H1 (cell line): ENCODE measurements around the gene ARID5A. TPM values are rescaled to one million over a fixed set of nuclear protein-coding genes. Genes with fewer than 3 reads are reported as not detected.

ENCODE experiments used
- CTCF ChIA-PET: fragments of 300-600 bp; sonication (Branson Sonifier 250); formaldehyde crosslinking; loops from one replicate; lab custom pipeline; 2021; ENCODE audit not compliant: partially characterized antibody; lab: Charles Lee
- POLR2A ChIA-PET: fragments of 300-600 bp; sonication (Branson Sonifier 250); formaldehyde crosslinking; loops from one replicate; lab custom pipeline; 2021; ENCODE audit warnings: inconsistent platforms; ENCODE audit not compliant: partially characterized antibody; lab: Charles Lee
- DNase-seq, 2 experiments: peaks; one replicate each; pipeline versions ENCODE4 v3.0.0 to v3.0.0-alpha.2; 2010 to 2022; ENCODE audit warnings: low spot score in 2 of 2, low read depth in 1 of 2, mixed read lengths in 1 of 2
- FAIRE-seq: peaks from 2 replicates; lab custom pipeline; 2011; peaks lifted over from hg19 to GRCh38; lab: Jason Lieb, UNC
- H2AFZ ChIP-seq: 2 replicates; pipeline ENCODE4 v1.8.1; 2012; ENCODE audit warnings: low read length, inconsistent platforms
- H2AK5ac ChIP-seq: 2 replicates; pipeline ENCODE4 v1.6.1; 2013; ENCODE audit warnings: low read depth, low read length
- H2BK120ac ChIP-seq: replicated peaks from 2 replicates; pipeline ENCODE3; 2013; ENCODE audit warnings: low read depth, low read length, inconsistent platforms
- H2BK12ac ChIP-seq: 2 replicates; pipeline ENCODE4 v1.6.1; 2013; ENCODE audit warnings: low read depth, low read length
- H2BK15ac ChIP-seq: 2 replicates; pipeline ENCODE4 v1.6.1; 2013; ENCODE audit warnings: low read length
- H2BK20ac ChIP-seq: 2 replicates; pipeline ENCODE4 v1.6.1; 2013; ENCODE audit warnings: low read length
- H2BK5ac ChIP-seq: 2 replicates; pipeline ENCODE4 v1.6.1; 2013; ENCODE audit warnings: low read depth, low read length
- H3K14ac ChIP-seq: 2 replicates; pipeline ENCODE4 v1.6.1; 2013; ENCODE audit warnings: inconsistent platforms; ENCODE audit not compliant: insufficient read length
- H3K18ac ChIP-seq: 2 replicates; pipeline ENCODE4 v1.6.1; 2013; ENCODE audit warnings: low read length; ENCODE audit errors: extremely low read depth
- H3K23ac ChIP-seq: 2 replicates; pipeline ENCODE4 v1.6.1; 2013; ENCODE audit warnings: inconsistent platforms; ENCODE audit not compliant: insufficient read length
- H3K23me2 ChIP-seq: 2 replicates; pipeline ENCODE4 v1.6.1; 2013; ENCODE audit warnings: low read depth, low read length
- H3K27ac ChIP-seq: 2 replicates; pipeline ENCODE4 v1.6.1; 2011; ENCODE audit warnings: low read depth, low read length, inconsistent platforms
- H3K27me3 ChIP-seq, 4 experiments: replicated peaks in 1 of 4; 1 replicate in 1 of 4; 2 replicates in 3 of 4; pipeline versions ENCODE4 v1.6.1 to v1.8.1; 2011 to 2013; ENCODE audit warnings: low read length in 3 of 4, mild to moderate bottlenecking in 3 of 4, inconsistent platforms in 2 of 4, mixed read lengths in 2 of 4, moderate library complexity in 1 of 4; ENCODE audit not compliant: control insufficient read depth in 3 of 4, insufficient read depth in 3 of 4; ENCODE audit errors: extremely low read depth in 1 of 4
- H3K36me3 ChIP-seq, 4 experiments: 2 replicates each; pipeline versions ENCODE4 v1.6.1 to v1.8.1; 2011 to 2013; ENCODE audit warnings: mild to moderate bottlenecking in 4 of 4, low read length in 3 of 4, moderate library complexity in 2 of 4, control low read depth in 1 of 4, inconsistent platforms in 1 of 4; ENCODE audit not compliant: insufficient read depth in 4 of 4, control insufficient read depth in 2 of 4
- H3K4ac ChIP-seq: replicated peaks from 2 replicates; pipeline ENCODE3; 2013; ENCODE audit warnings: low read length, low read depth, mixed read lengths, inconsistent platforms; ENCODE audit not compliant: insufficient read length
- H3K4me1 ChIP-seq, 4 experiments: replicated peaks in 1 of 4; 1 replicate in 1 of 4; 2 replicates in 3 of 4; pipeline versions ENCODE4 v1.6.1 to v1.8.1; 2011 to 2013; ENCODE audit warnings: low read length in 3 of 4, inconsistent platforms in 2 of 4, mixed read lengths in 1 of 4; ENCODE audit not compliant: insufficient read depth in 4 of 4, control insufficient read depth in 3 of 4
- H3K4me2 ChIP-seq, 2 experiments: 2 replicates each; pipeline versions ENCODE4 v1.6.1 to v1.8.1; 2011 to 2013; ENCODE audit warnings: low read depth in 2 of 2, low read length in 2 of 2, control low read depth in 1 of 2, inconsistent platforms in 1 of 2, mild to moderate bottlenecking in 1 of 2; ENCODE audit not compliant: insufficient read depth in 1 of 2
- H3K4me3 ChIP-seq, 4 experiments: fragments of 200-600, 300-600 bp in 1 of 4; sonication (generic), shearing (Covaris generic), sonication (Bioruptor Twin) in 1 of 4; 2 replicates each; pipeline versions ENCODE4 v1.5.1 to v1.8.1; 2011 to 2016; ENCODE audit warnings: low read length in 4 of 4, low read depth in 3 of 4, control low read depth in 2 of 4, inconsistent platforms in 2 of 4, mild to moderate bottlenecking in 2 of 4, mixed read lengths in 1 of 4, moderate library complexity in 1 of 4; ENCODE audit not compliant: insufficient read depth in 2 of 4; ENCODE audit errors: extremely low read depth in 1 of 4
- H3K56ac ChIP-seq: replicated peaks from 2 replicates; pipeline ENCODE3; 2013; ENCODE audit warnings: low read depth, mild to moderate bottlenecking, mixed read lengths, low read length, inconsistent platforms; ENCODE audit not compliant: insufficient read length
- H3K79me1 ChIP-seq: 2 replicates; pipeline ENCODE4 v1.6.1; 2013; ENCODE audit warnings: low read depth, low read length, control low read depth
- H3K79me2 ChIP-seq, 2 experiments: 2 replicates each; pipeline versions ENCODE4 v1.6.1 to v1.8.1; 2012 to 2013; ENCODE audit warnings: low read length in 2 of 2, mild to moderate bottlenecking in 2 of 2, inconsistent platforms in 1 of 2; ENCODE audit not compliant: insufficient read depth in 2 of 2, control insufficient read depth in 1 of 2
- H3K9ac ChIP-seq, 4 experiments: replicated peaks in 1 of 4; 1 replicate in 1 of 4; 2 replicates in 3 of 4; pipeline versions ENCODE4 v1.6.1 to v1.8.1; 2011 to 2013; ENCODE audit warnings: low read depth in 3 of 4, low read length in 3 of 4, control low read depth in 2 of 4, mild to moderate bottlenecking in 2 of 4, moderate library complexity in 2 of 4, inconsistent platforms in 1 of 4; ENCODE audit errors: extremely low read depth in 1 of 4
- H3K9me3 ChIP-seq, 2 experiments: 2 replicates each; pipeline versions ENCODE4 v1.6.1 to v1.8.1; 2012 to 2013; ENCODE audit warnings: mild to moderate bottlenecking in 2 of 2, moderate library complexity in 2 of 2, control low read depth in 1 of 2, inconsistent platforms in 1 of 2, low read depth in 1 of 2, low read length in 1 of 2, mixed read lengths in 1 of 2; ENCODE audit not compliant: insufficient read depth in 2 of 2
- H4K20me1 ChIP-seq, 2 experiments: replicated peaks in 1 of 2; 2 replicates each; pipeline versions ENCODE3 to v1.8.1; 2011 to 2013; ENCODE audit warnings: inconsistent platforms in 2 of 2, low read length in 2 of 2, mild to moderate bottlenecking in 1 of 2; ENCODE audit not compliant: insufficient read depth in 2 of 2, control insufficient read depth in 1 of 2
- H4K5ac ChIP-seq: 2 replicates; pipeline ENCODE4 v1.6.1; 2013; ENCODE audit warnings: low read length, low read depth, mixed read lengths, inconsistent platforms; ENCODE audit not compliant: insufficient read length
- H4K8ac ChIP-seq: 2 replicates; pipeline ENCODE4 v1.8.0; 2013; ENCODE audit warnings: mild to moderate bottlenecking, moderate library complexity, low read length, inconsistent platforms; ENCODE audit not compliant: insufficient read depth; ENCODE audit errors: extremely low read depth
- H4K91ac ChIP-seq: replicated peaks from 2 replicates; pipeline ENCODE3; 2013; ENCODE audit warnings: low read length, mixed read lengths, inconsistent platforms; ENCODE audit not compliant: insufficient read length
- GABPA ChIP-seq: IDR thresholded peaks from 2 replicates; pipeline ENCODE4 v1.6.1; 2011; ENCODE audit warnings: mild to moderate bottlenecking, low read length, moderate library complexity, borderline replicate concordance; ENCODE audit not compliant: insufficient read depth
- SIX5 ChIP-seq: IDR thresholded peaks from 2 replicates; pipeline ENCODE4 v1.6.1; 2011; ENCODE audit warnings: mild to moderate bottlenecking, low read depth, low read length
- TAF1 ChIP-seq: IDR thresholded peaks from 2 replicates; pipeline ENCODE4 v1.6.1; 2011; ENCODE audit warnings: mild to moderate bottlenecking, low read depth, low read length
- WGBS, 2 experiments: shearing (Covaris generic) in 1 of 2; methylation state at CpG; one replicate each; pipeline versions ENCODE4 v1.1.6 to v1.1.7; 2013 to 2015; ENCODE audit warnings: low lambda C conversion rate in 2 of 2, mixed read lengths in 2 of 2, inconsistent platforms in 1 of 2, low coverage in 1 of 2, missing lambda C conversion rate in 1 of 2; ENCODE audit not compliant: insufficient replicate concordance in 2 of 2, insufficient coverage in 1 of 2, insufficient read length in 1 of 2; ENCODE audit errors: extremely low coverage in 1 of 2, missing lambda C conversion rate in 1 of 2; 5-methylcytosine and 5-hydroxymethylcytosine counted together
- polyA plus RNA-seq, 7 experiments: library from polyadenylated mRNA; depleted of rRNA in 3 of 7; stranded (reverse) in 5 of 7; unstranded in 2 of 7; fragments of >200 nt in 5 of 7; fragments of 200-250 nt in 2 of 7; gene quantifications; 1 replicate in 5 of 7; 2 replicates in 1 of 7; 4 replicates in 1 of 7; pipeline versions ENCODE4 v1.2.1 to v1.2.3, GENCODE V29; 2011 to 2013; ENCODE audit warnings: missing spikeins in 2 of 7, mixed read lengths in 2 of 7
- total RNA-seq: library from RNA; stranded (reverse); fragmentation: NEBNext Ultra II Directional; extraction: Animal tissue kit (Norgen Biotek cat#: 25700); gene quantifications from 2 replicates; pipeline ENCODE4 v1.2.1, GENCODE V29; 2021
- TF ChIP-seq, protein P1 (sequence below), 3 experiments: IDR thresholded peaks; 1 replicate in 2 of 3; 2 replicates in 1 of 3; pipeline versions ENCODE4 v1.5.1 to v1.6.1; 2011; ENCODE audit warnings: low read length in 3 of 3, mild to moderate bottlenecking in 3 of 3, inconsistent platforms in 2 of 3, low read depth in 1 of 3, moderate library complexity in 1 of 3; ENCODE audit not compliant: insufficient read depth in 1 of 3; ENCODE audit errors: control extremely low read depth in 1 of 3

Gene ARID5A
- total and polyA plus RNA-seq, 2 of the 8 experiments (the other 6 are each of a cell fraction or from before 2014, with no cell fraction given) = 3.3 to 5.3 TPM

DNA sequence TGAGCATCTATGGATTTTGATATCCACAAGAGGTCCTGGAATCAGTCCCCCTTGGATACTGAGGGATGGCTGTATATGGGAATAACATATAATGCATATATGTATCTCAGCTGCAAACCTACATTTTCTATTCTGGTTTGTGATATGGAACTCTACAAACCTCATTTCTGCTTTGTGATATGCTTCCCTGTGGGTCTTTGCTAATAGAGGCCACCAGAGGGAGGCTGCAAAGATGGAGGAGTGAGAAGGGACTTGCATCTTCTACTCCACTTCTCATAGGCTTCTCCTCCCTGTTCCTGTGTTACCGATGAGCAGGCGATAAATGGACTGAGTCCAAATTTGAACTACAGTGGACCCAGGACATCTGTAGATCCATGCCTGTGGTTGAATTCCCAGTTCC is 37.8 kb downstream of the ARID5A start:
- FAIRE-seq = no peak

More for the DNA sequence above, 37.8 kb downstream of the ARID5A start:
- H3K27me3 ChIP-seq = no peaks in the 10 kb centered on the region
- no peak overlapping the region for H3K18ac ChIP-seq
- 81% methylated on average over 2 of the region's 2 CpGs; no CpG with 5 or more reads in 1 of the 2 experiments for WGBS, 2 experiments
- H3K23me2 ChIP-seq = no peaks in the 10 kb centered on the region
- no peak overlapping the region for H3K4me3 ChIP-seq
- POLR2A ChIA-PET = no interaction called here
- H3K56ac ChIP-seq = no peak overlapping the region
- no peak for DNase-seq
- no peak overlapping the region for H2AK5ac ChIP-seq
- H3K79me2 ChIP-seq = no peaks in the 10 kb centered on the region
- TF ChIP-seq SIX5 = no peak
- TF ChIP-seq GABPA = no peak
- TF ChIP-seq, protein P1, sequence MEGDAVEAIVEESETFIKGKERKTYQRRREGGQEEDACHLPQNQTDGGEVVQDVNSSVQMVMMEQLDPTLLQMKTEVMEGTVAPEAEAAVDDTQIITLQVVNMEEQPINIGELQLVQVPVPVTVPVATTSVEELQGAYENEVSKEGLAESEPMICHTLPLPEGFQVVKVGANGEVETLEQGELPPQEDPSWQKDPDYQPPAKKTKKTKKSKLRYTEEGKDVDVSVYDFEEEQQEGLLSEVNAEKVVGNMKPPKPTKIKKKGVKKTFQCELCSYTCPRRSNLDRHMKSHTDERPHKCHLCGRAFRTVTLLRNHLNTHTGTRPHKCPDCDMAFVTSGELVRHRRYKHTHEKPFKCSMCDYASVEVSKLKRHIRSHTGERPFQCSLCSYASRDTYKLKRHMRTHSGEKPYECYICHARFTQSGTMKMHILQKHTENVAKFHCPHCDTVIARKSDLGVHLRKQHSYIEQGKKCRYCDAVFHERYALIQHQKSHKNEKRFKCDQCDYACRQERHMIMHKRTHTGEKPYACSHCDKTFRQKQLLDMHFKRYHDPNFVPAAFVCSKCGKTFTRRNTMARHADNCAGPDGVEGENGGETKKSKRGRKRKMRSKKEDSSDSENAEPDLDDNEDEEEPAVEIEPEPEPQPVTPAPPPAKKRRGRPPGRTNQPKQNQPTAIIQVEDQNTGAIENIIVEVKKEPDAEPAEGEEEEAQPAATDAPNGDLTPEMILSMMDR (IDR thresholded peaks at IDR 0.05; ENCODE audit: control extremely low read depth in 1 of 3, insufficient read depth in 1 of 3, low read depth in 1 of 3, low read length in 3 of 3) = peak in 1 of 3 experiments; percentile 7; a peak in 1 of 4 replicates
- TF ChIP-seq TAF1 = no peak
- TF ChIP-seq, all 59 proteins: peak for 1
- no peak overlapping the region for H3K4me2 ChIP-seq
- H3K9me3 ChIP-seq = no peaks in the 10 kb centered on the region
- H3K79me1 ChIP-seq = no peaks in the 10 kb centered on the region
- no peak overlapping the region for H2BK20ac ChIP-seq
- no peak overlapping the region for H2BK12ac ChIP-seq
- H3K14ac ChIP-seq = no peak overlapping the region
- no peak overlapping the region for H2BK5ac ChIP-seq
- CTCF ChIA-PET = interaction anchor here (1.7 to 3.7 kb wide), 3 partner anchors 8 to 25 kb away, joined by 7 to 15 read pairs (median 12); no protein-coding TSS in a partner anchor
- H4K91ac ChIP-seq = no peak overlapping the region
- no peak overlapping the region for H3K9ac ChIP-seq
- no peaks in the 10 kb centered on the region for H3K4me1 ChIP-seq
- no peak overlapping the region for H2BK120ac ChIP-seq
- H3K27ac ChIP-seq = no peak overlapping the region
- H3K36me3 ChIP-seq = no peaks in the 10 kb centered on the region
- H2AFZ ChIP-seq = no peak overlapping the region
- no peak overlapping the region for H3K23ac ChIP-seq
- no peak overlapping the region for H4K5ac ChIP-seq
- no peak overlapping the region for H2BK15ac ChIP-seq
- H4K20me1 ChIP-seq = no peaks in the 10 kb centered on the region
- no peak overlapping the region for H4K8ac ChIP-seq
- H3K4ac ChIP-seq = no peak overlapping the region
